PC-3 (cell line): ENCODE measurements around the gene APOBEC3G. TPM values are rescaled to one million over a fixed set of nuclear protein-coding genes. Genes with fewer than 3 reads are reported as not detected.

Experiments
- ATAC-seq: fragments of 200-7000 bp; cut with Tn5 transposase; 2 replicates; pipeline ENCODE4 v1.9.1; 2020; ENCODE audit warnings: mild to moderate bottlenecking, moderate library complexity
- BruUV-seq: library from RNA; stranded (reverse); fragments of 400-500 nt; replicated peaks from 2 replicates; lab custom pipeline; 2021; lab: Mats Ljungman, UMichigan
- CTCF ChIA-PET: fragments of 300-600 bp; sonication (Branson Sonifier 250); formaldehyde crosslinking; loops from one replicate; lab custom pipeline; 2022; ENCODE audit warnings: antibody characterized with exemption; lab: Charles Lee
- POLR2A ChIA-PET: fragments of 300-600 bp; sonication (Branson Sonifier 250); formaldehyde crosslinking; loops from one replicate; lab custom pipeline; 2022; ENCODE audit warnings: antibody characterized with exemption; ENCODE audit not compliant: unreplicated experiment; lab: Charles Lee
- DNase-seq: peaks from one replicate; pipeline ENCODE4 v3.0.0-alpha.2; 2015
- H2AFZ ChIP-seq: fragments of 300-600 bp; sonication (generic); 2 replicates; pipeline ENCODE4 v1.6.0; 2016; ENCODE audit warnings: antibody characterized with exemption, low read length
- H3F3A ChIP-seq: fragments of 300-600 bp; sonication (generic); one replicate; pipeline ENCODE4 v1.6.0; 2017; ENCODE audit warnings: antibody characterized with exemption, low read length, control low read depth, mild to moderate bottlenecking; ENCODE audit not compliant: unreplicated experiment
- H3K27ac ChIP-seq: fragments of 300-600 bp; sonication (generic); 2 replicates; pipeline ENCODE4 v1.5.1; 2016; ENCODE audit warnings: mild to moderate bottlenecking, low read length
- H3K27me3 ChIP-seq: fragments of 300-600 bp; sonication (generic); 2 replicates; pipeline ENCODE4 v1.6.1; 2016; ENCODE audit warnings: low read length, mixed read lengths
- H3K36me3 ChIP-seq: fragments of 300-600 bp; sonication (generic); 2 replicates; pipeline ENCODE4 v1.6.1; 2016; ENCODE audit warnings: low read depth, mixed run types, low read length, mixed read lengths
- H3K4me1 ChIP-seq: fragments of 300-600 bp; sonication (generic); 2 replicates; pipeline ENCODE4 v1.5.1; 2016; ENCODE audit warnings: low read length; ENCODE audit not compliant: insufficient read depth
- H3K4me2 ChIP-seq: fragments of 300-600 bp; sonication (generic); 2 replicates; pipeline ENCODE4 v1.6.0; 2016; ENCODE audit warnings: low read length
- H3K4me3 ChIP-seq: fragments of 300-600 bp; sonication (generic); 2 replicates; pipeline ENCODE4 v1.5.1; 2016; ENCODE audit warnings: mild to moderate bottlenecking, low read length, mixed read lengths
- H3K79me2 ChIP-seq: fragments of 300-600 bp; sonication (generic); 2 replicates; pipeline ENCODE4 v1.6.1; 2017; ENCODE audit warnings: low read length, mixed read lengths
- H3K9ac ChIP-seq: fragments of 300-600 bp; sonication (generic); 2 replicates; pipeline ENCODE4 v1.6.0; 2016; ENCODE audit warnings: mild to moderate bottlenecking, low read length
- H3K9me2 ChIP-seq: fragments of 300-600 bp; sonication (generic); replicated peaks from 2 replicates; pipeline ENCODE4 v1.6.1; 2016; ENCODE audit warnings: mixed run types, low read length, mixed read lengths
- H3K9me3 ChIP-seq: fragments of 300-600 bp; sonication (generic); 2 replicates; pipeline ENCODE4 v1.6.1; 2016; ENCODE audit warnings: low read length, mixed read lengths
- H4K20me1 ChIP-seq: fragments of 300-600 bp; sonication (generic); 2 replicates; pipeline ENCODE4 v1.6.1; 2016; ENCODE audit warnings: low read length, mixed read lengths
- CTCF ChIP-seq: fragments of 300-600 bp; sonication (generic); conservative IDR thresholded peaks from 2 replicates; pipeline ENCODE4 v1.5.1; 2017; ENCODE audit warnings: antibody characterized with exemption, low read depth, mild to moderate bottlenecking, low read length
- EZH2 ChIP-seq: fragments of 300-600 bp; sonication (generic); IDR thresholded peaks from one replicate; pipeline ENCODE4 v1.6.1; 2017; ENCODE audit warnings: antibody characterized with exemption, mild to moderate bottlenecking, low read length; ENCODE audit not compliant: unreplicated experiment
- EZH2phosphoT487 ChIP-seq: fragments of 300-600 bp; sonication (generic); IDR thresholded peaks from 2 replicates; pipeline ENCODE4 v1.6.1; 2018; ENCODE audit warnings: mild to moderate bottlenecking, antibody characterized with exemption, low read length, borderline replicate concordance
- intact Hi-C: fragments of 100-400 bp; cut with micrococcal nuclease; formaldehyde crosslinking; loops from 2 replicates; pipeline ENCODE4 v1.9.0; 2023
- total RNA-seq: library from RNA; depleted of rRNA; stranded (reverse); fragments of >200 nt; gene quantifications from 2 replicates; pipeline ENCODE4 v1.2.3, GENCODE V29; 2014

Gene APOBEC3G
- total RNA-seq, 1 experiment from 2014 or later: 4.4 TPM

GRCh38 chr22:39091126-39092081, 14.3 kb downstream of the APOBEC3G start:
- DNase-seq (no peak), ATAC-seq (no peak)
- peak overlapping the region; percentile 97 for H3K27ac ChIP-seq
- H3K27me3 ChIP-seq: no peaks in the 10 kb centered on the region
- H3K4me3 ChIP-seq: no peak overlapping the region
- H3K9me3 ChIP-seq: no peaks in the 10 kb centered on the region
- H3K9me2 ChIP-seq: no peaks in the 10 kb centered on the region
- no peaks in the 10 kb centered on the region for H3K36me3 ChIP-seq
- H3K79me2 ChIP-seq: peaks cover 8% of the 10 kb centered on the region; the same call in 1 of the 2 replicates
- BruUV-seq: TSS peak; percentile 67
- H2AFZ ChIP-seq: no peak overlapping the region
- intact Hi-C loops: loop anchor here (2.0 kb wide), 1 partner anchor 77 kb away; the partner anchor contains the start of gene APOBEC3C
- ChIA-PET CTCF (no interaction called here), POLR2A (no interaction called here)
- TF ChIP-seq EZH2 (no peak), CTCF (no peak), EZH2phosphoT487 (no peak)
- H3K9ac ChIP-seq: peak overlapping the region; percentile 76
- H4K20me1 ChIP-seq: no peaks in the 10 kb centered on the region
- H3K4me2 ChIP-seq: peak overlapping the region; percentile 69
- H3K4me1 ChIP-seq: peaks cover 34% of the 10 kb centered on the region
- H3F3A ChIP-seq: no peaks in the 10 kb centered on the region

- ChIA-PET CTCF (no interaction called here), POLR2A (no interaction called here)
- H3K36me3 ChIP-seq: no peaks in the 10 kb centered on the region
- H2AFZ ChIP-seq: no peak overlapping the region
- peaks cover 41% of the 10 kb centered on the region for H3K4me1 ChIP-seq
- no peak overlapping the region for H3K4me3 ChIP-seq
- BruUV-seq: no TSS peak
- no peak for DNase-seq
- intact Hi-C loops: no loop called here
- peaks cover 8% of the 10 kb centered on the region; the same call in 1 of the 2 replicates for H3K79me2 ChIP-seq
- H3K9me2 ChIP-seq: no peaks in the 10 kb centered on the region
- TF ChIP-seq EZH2: no peak
- TF ChIP-seq CTCF: no peak
- no peak for TF ChIP-seq EZH2phosphoT487
- H4K20me1 ChIP-seq: no peaks in the 10 kb centered on the region
- no peaks in the 10 kb centered on the region for H3K27me3 ChIP-seq
- peak overlapping the region; percentile 69; the same call in 1 of the 2 replicates for H3K4me2 ChIP-seq
- H3K27ac ChIP-seq: peak overlapping the region; percentile 97
- no peak for ATAC-seq
- H3F3A ChIP-seq: no peaks in the 10 kb centered on the region
- no peaks in the 10 kb centered on the region for H3K9me3 ChIP-seq
- peak overlapping the region; percentile 22 for H3K9ac ChIP-seq
These were observed 15.2 kb downstream of the APOBEC3G start for GRCh38 chr22:39092111-39092862.
